ENCODE data around the gene PERM1. TPM values are rescaled to one million over a fixed set of nuclear protein-coding genes. Genes with fewer than 3 reads are reported as not detected.

PERM1 gene
- total and polyA plus RNA-seq, 9 of the 15 experiments (the other 6 are each of a cell fraction or from before 2014, with no cell fraction given) = not detected

DNA sequence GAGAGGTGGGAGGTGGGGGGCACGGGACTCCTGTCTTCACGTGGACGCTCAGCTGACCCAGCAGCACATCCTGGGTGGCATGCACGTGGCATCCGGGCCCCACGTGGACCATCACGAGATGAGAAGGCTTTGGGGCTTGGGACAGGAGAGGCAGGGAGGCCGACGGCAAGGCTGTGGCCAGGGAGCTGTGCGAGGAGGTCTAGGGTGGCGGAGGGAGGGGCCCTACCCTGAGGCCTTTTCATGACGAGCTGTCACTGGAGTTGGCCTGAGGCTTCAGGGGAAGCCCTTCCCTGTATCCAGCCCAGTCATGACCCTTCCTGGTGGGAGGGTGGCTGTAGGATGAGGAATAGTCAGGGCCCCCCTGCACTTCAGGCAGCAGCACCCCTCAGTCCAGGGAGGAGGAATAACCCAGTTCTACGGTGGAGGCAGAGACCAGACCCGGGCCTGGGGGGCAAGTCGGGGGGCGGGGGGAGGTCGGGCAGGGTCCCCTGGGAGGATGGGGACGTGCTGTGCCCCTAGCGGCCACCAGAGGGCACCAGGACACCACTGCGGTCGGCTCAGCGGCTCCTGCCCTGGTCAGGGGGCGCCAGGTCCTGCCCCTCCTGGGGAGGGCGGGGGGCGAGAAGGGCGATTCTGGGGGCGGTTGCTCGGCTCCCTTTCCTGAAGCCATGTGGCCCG lies 2.0 kb upstream of the PERM1 start (continued):
- TF ChIP-seq ETS1 (conservative IDR thresholded peaks at IDR 0.05; ENCODE audit: control insufficient read depth, low read depth, low read length) = 0 out of 2 replicates have a peak, but pooled peaks have one; percentile 32
- TF ChIP-seq RBBP5 (IDR thresholded peaks at IDR 0.05; ENCODE audit: borderline replicate concordance, insufficient read depth, low read length, poor library complexity, severe bottlenecking) = no peak
- TF ChIP-seq MAZ (CRISPR knock-in tag; conservative IDR thresholded peaks at IDR 0.05 in 1 of 2, IDR thresholded peaks at IDR 0.05 in 1 of 2) = peak in 1 of 2 experiments; percentile 9; a peak in 1 of 4 replicates
- TF ChIP-seq HINFP (tag; conservative IDR thresholded peaks at IDR 0.05; ENCODE audit: low read depth) = no peak
- no peak for TF ChIP-seq FOXK2 (conservative IDR thresholded peaks at IDR 0.05 in 1 of 2, IDR thresholded peaks at IDR 0.05 in 1 of 2; ENCODE audit: low read depth in 2 of 2)
- TF ChIP-seq ETV1 (tag; conservative IDR thresholded peaks at IDR 0.05; ENCODE audit: low read depth) = no peak

All from K562 (cell line).